ENCODE measurements around the gene HSPB3.
"Not testable (repeated sequence)": the region's sequence is repeated elsewhere in the genome, so short reads cannot be mapped to it uniquely, and the experiment has no call there.

Gene HSPB3

DNA sequence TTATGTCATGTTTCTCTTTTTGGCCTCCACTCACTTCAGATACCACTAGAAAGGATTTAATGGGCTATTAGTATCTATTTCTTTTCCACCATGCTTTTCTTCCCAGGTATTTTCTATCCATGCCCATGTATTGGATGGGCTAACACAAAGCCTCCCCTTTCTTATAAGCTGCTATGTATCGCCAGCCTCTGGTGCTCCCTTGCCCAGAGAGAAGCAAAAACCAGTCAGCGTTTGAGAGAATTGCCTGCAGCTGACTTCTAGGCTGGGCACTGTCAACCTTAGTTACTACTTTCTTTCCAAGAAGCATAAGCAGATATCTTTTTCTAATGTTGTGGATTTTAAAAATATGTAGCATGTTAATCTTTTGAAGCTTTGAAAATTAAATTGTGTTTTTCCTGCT, 30.2 kb upstream of the HSPB3 start:
- Histone ChIP-seq H3K9me3 (ENCODE audit: insufficient read depth, low read depth, low read length) (no peaks in the 10 kb centered on the region), H2BK120ac (ENCODE audit: insufficient read depth, low read length, poor library complexity) (no peak overlapping the region), H2AFZ (ENCODE audit: insufficient read depth, low read length, poor library complexity) (no peak overlapping the region), H3K36me3 (ENCODE audit: control insufficient read depth in 1 of 2, insufficient read depth in 2 of 2, low read length in 2 of 2) (no peaks in the 10 kb centered on the region), H3K79me1 (ENCODE audit: low read length) (no peaks in the 10 kb centered on the region), H3K27ac (ENCODE audit: low read depth, low read length) (no peak overlapping the region), H2BK5ac (ENCODE audit: low read depth, low read length, poor library complexity) (no peak overlapping the region), H3K14ac (ENCODE audit: low read length) (no peak overlapping the region), H3K18ac (ENCODE audit: low read length) (no peak overlapping the region), H3K4ac (ENCODE audit: low read depth, low read length) (no peak overlapping the region), H3K23ac (ENCODE audit: low read length) (no peak overlapping the region), H4K91ac (ENCODE audit: low read depth, low read length) (no peak overlapping the region), H3K4me2 (ENCODE audit: low read length) (no peak overlapping the region), H3K27me3 (ENCODE audit: insufficient read depth, low read length) (no peaks in the 10 kb centered on the region), H2AK5ac (ENCODE audit: low read length) (no peak overlapping the region), H2BK12ac (ENCODE audit: low read length) (no peak overlapping the region), H3K4me3 (ENCODE audit: low read depth, low read length) (no peak overlapping the region), H3K9ac (ENCODE audit: low read length) (no peak overlapping the region), H4K12ac (ENCODE audit: low read depth, low read length) (no peak overlapping the region), H3K4me1 (ENCODE audit: control insufficient read depth in 1 of 2, insufficient read depth in 2 of 2, low read length in 2 of 2) (no peaks in the 10 kb centered on the region), H3K79me2 (ENCODE audit: control insufficient read depth, insufficient read depth, low read length, poor library complexity) (no peaks in the 10 kb centered on the region), H4K8ac (ENCODE audit: low read depth, low read length) (no peak overlapping the region)
- no CpG with 5 or more reads among the region's 2 CpGs for WGBS (ENCODE audit: extremely low coverage, insufficient coverage, insufficient read length)
- DNase-seq = no peak

DNA sequence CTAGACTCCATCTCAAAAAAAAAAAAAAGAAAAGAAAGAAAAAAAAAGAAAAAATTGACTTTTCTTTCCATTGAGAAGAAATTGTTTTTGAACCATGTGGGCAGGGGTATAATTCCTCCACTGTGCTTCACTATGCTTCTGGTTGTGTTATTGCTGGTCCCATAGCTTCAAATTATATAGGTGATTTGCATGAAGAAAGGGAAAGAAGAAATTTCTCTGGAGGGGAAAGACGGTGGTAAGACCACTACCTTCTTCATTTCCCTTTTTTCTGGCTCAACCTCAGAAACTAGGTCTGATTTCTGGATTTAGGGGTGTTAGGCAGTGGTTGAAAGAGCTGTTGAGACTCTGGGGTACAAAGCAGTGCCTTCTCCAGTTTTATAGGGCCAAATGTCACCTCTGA, 29.3 kb upstream of the HSPB3 start:
- no peak overlapping the region for H2BK12ac ChIP-seq (ENCODE audit: low read length)
- no peaks in the 10 kb centered on the region for H3K79me2 ChIP-seq (ENCODE audit: control insufficient read depth, insufficient read depth, low read length, poor library complexity)
- no peak overlapping the region for H3K4me2 ChIP-seq (ENCODE audit: low read length)
- no peak overlapping the region for H4K8ac ChIP-seq (ENCODE audit: low read depth, low read length)
- no CpG with 5 or more reads among the region's 1 CpG for WGBS (ENCODE audit: extremely low coverage, insufficient coverage, insufficient read length)
- H3K36me3 ChIP-seq (ENCODE audit: control insufficient read depth in 1 of 2, insufficient read depth in 2 of 2, low read length in 2 of 2) = no peaks in the 10 kb centered on the region
- H3K18ac ChIP-seq (ENCODE audit: low read length) = no peak overlapping the region
- H2BK5ac ChIP-seq (ENCODE audit: low read depth, low read length, poor library complexity) = no peak overlapping the region
- no peak overlapping the region for H4K12ac ChIP-seq (ENCODE audit: low read depth, low read length)
- H4K91ac ChIP-seq (ENCODE audit: low read depth, low read length) = no peak overlapping the region
- H3K27ac ChIP-seq (ENCODE audit: low read depth, low read length) = no peak overlapping the region
- H3K14ac ChIP-seq (ENCODE audit: low read length) = no peak overlapping the region
- H3K23ac ChIP-seq (ENCODE audit: low read length) = no peak overlapping the region
- H2BK120ac ChIP-seq (ENCODE audit: insufficient read depth, low read length, poor library complexity) = no peak overlapping the region
- no peak for DNase-seq
- no peak overlapping the region for H3K4ac ChIP-seq (ENCODE audit: low read depth, low read length)
- no peaks in the 10 kb centered on the region for H3K79me1 ChIP-seq (ENCODE audit: low read length)
- no peak overlapping the region for H3K4me3 ChIP-seq (ENCODE audit: low read depth, low read length)
- no peaks in the 10 kb centered on the region for H3K9me3 ChIP-seq (ENCODE audit: insufficient read depth, low read depth, low read length)
- no peaks in the 10 kb centered on the region for H3K27me3 ChIP-seq (ENCODE audit: insufficient read depth, low read length)
- H3K9ac ChIP-seq (ENCODE audit: low read length) = no peak overlapping the region
- no peak overlapping the region for H2AK5ac ChIP-seq (ENCODE audit: low read length)
- H3K4me1 ChIP-seq (ENCODE audit: control insufficient read depth in 1 of 2, insufficient read depth in 2 of 2, low read length in 2 of 2) = no peaks in the 10 kb centered on the region
- H2AFZ ChIP-seq (ENCODE audit: insufficient read depth, low read length, poor library complexity) = no peak overlapping the region

DNA sequence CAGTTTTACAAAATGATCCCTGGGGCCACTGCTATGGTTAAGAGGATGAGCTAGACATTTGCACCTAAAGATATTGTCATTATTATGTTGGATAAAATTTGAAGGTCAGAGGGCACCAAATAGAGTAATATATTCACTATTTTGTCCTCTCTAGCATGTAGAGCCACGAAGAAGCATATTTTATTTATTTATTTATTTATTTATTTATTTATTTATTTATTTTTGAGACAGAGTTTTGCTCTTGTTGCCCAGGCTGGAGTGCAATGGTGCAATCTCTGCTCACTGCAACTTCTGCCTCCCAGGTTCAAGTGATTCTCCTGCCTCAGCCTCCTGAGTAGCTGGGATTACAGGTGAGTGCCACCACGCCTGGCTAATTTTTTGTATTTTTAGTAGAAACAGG, 20.8 kb upstream of the HSPB3 start:
- H2BK120ac ChIP-seq (ENCODE audit: insufficient read depth, low read length, poor library complexity); H4K8ac ChIP-seq (ENCODE audit: low read depth, low read length); H3K79me1 ChIP-seq (ENCODE audit: low read length); H3K4me3 ChIP-seq (ENCODE audit: low read depth, low read length); H2BK5ac ChIP-seq (ENCODE audit: low read depth, low read length, poor library complexity); DNase-seq; H3K18ac ChIP-seq (ENCODE audit: low read length); H3K9me3 ChIP-seq (ENCODE audit: insufficient read depth, low read depth, low read length); H3K79me2 ChIP-seq (ENCODE audit: control insufficient read depth, insufficient read depth, low read length, poor library complexity); H2AK5ac ChIP-seq (ENCODE audit: low read length); H2BK12ac ChIP-seq (ENCODE audit: low read length); H3K4me1 ChIP-seq (ENCODE audit: control insufficient read depth in 1 of 2, insufficient read depth in 2 of 2, low read length in 2 of 2); H3K4ac ChIP-seq (ENCODE audit: low read depth, low read length); H2AFZ ChIP-seq (ENCODE audit: insufficient read depth, low read length, poor library complexity); H3K4me2 ChIP-seq (ENCODE audit: low read length); H4K91ac ChIP-seq (ENCODE audit: low read depth, low read length); H3K9ac ChIP-seq (ENCODE audit: low read length); H3K27me3 ChIP-seq (ENCODE audit: insufficient read depth, low read length); H4K12ac ChIP-seq (ENCODE audit: low read depth, low read length); H3K23ac ChIP-seq (ENCODE audit: low read length); H3K36me3 ChIP-seq (ENCODE audit: control insufficient read depth in 1 of 2, insufficient read depth in 2 of 2, low read length in 2 of 2); H3K27ac ChIP-seq (ENCODE audit: low read depth, low read length); H3K14ac ChIP-seq (ENCODE audit: low read length): not testable (repeated sequence)
- WGBS (ENCODE audit: extremely low coverage, insufficient coverage, insufficient read length) = no CpG with 5 or more reads among the region's 2 CpGs

DNA sequence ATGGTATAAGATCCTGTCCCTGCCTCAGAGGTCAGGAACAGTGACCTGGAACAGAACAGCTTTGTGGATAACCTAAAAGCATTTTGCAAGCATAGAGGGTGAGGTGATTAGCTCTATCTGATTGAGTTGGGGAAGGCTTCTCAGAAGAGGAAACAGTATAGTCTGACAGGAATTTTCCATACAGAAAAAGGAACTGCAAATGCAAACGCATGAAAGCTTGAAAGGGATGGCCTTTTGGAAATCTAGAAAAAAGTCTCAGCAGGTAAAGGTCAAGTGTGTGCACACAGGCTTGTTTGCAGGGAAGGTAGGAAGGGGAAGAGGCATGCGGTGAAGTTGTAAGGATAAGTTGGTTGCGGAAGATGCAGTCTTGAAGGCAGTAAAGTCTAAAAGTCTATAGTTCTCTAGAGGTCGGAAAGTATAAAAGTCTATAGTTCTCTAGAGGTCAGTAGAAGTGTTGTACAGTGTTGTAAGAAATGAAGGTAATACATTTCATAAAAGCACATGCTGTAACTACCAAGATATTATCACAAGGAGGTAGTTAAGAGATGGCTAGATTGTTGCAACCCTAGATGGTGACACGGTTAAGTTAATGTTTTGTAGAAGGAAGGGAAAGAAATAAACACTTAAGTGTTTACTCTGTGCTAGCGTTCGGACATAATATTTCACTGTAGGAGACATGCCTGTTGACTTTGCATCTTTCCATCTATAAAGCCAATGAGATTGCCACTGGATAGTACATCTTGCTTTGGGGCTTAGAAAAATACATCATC, 16.7 kb upstream of the HSPB3 start:
- no peak overlapping the region for H3K4me2 ChIP-seq (ENCODE audit: low read length)
- H3K23ac ChIP-seq (ENCODE audit: low read length) = no peak overlapping the region
- H3K4ac ChIP-seq (ENCODE audit: low read depth, low read length) = no peak overlapping the region

More for the DNA sequence above, 16.7 kb upstream of the HSPB3 start:
- H2AK5ac ChIP-seq (ENCODE audit: low read length) = no peak overlapping the region
- 100% methylated on average over 2 of the region's 7 CpGs for WGBS (ENCODE audit: extremely low coverage, insufficient coverage, insufficient read length)
- H3K14ac ChIP-seq (ENCODE audit: low read length) = no peak overlapping the region
- peaks cover 5 to 8% of the 10 kb centered on the region in 2 experiments for H3K4me1 ChIP-seq (ENCODE audit: control insufficient read depth in 1 of 2, insufficient read depth in 2 of 2, low read length in 2 of 2)
- H3K79me1 ChIP-seq (ENCODE audit: low read length) = peaks cover 4% of the 10 kb centered on the region
- no peak overlapping the region for H3K27ac ChIP-seq (ENCODE audit: low read depth, low read length)
- H3K9ac ChIP-seq (ENCODE audit: low read length) = no peak overlapping the region
- no peaks in the 10 kb centered on the region for H3K27me3 ChIP-seq (ENCODE audit: insufficient read depth, low read length)
- H3K18ac ChIP-seq (ENCODE audit: low read length) = no peak overlapping the region
- no peak overlapping the region for H3K4me3 ChIP-seq (ENCODE audit: low read depth, low read length)
- no peak overlapping the region for H4K12ac ChIP-seq (ENCODE audit: low read depth, low read length)
- no peaks in the 10 kb centered on the region for H3K9me3 ChIP-seq (ENCODE audit: insufficient read depth, low read depth, low read length)
- no peak overlapping the region for H2BK12ac ChIP-seq (ENCODE audit: low read length)
- no peak overlapping the region for H2BK120ac ChIP-seq (ENCODE audit: insufficient read depth, low read length, poor library complexity)
- no peaks in the 10 kb centered on the region for H3K36me3 ChIP-seq (ENCODE audit: control insufficient read depth in 1 of 2, insufficient read depth in 2 of 2, low read length in 2 of 2)
- H2BK5ac ChIP-seq (ENCODE audit: low read depth, low read length, poor library complexity) = no peak overlapping the region
- no peak overlapping the region for H4K8ac ChIP-seq (ENCODE audit: low read depth, low read length)
- H3K79me2 ChIP-seq (ENCODE audit: control insufficient read depth, insufficient read depth, low read length, poor library complexity) = no peaks in the 10 kb centered on the region
- H4K91ac ChIP-seq (ENCODE audit: low read depth, low read length) = no peak overlapping the region
- no peak overlapping the region for H2AFZ ChIP-seq (ENCODE audit: insufficient read depth, low read length, poor library complexity)
- peak in 1 of 2 donors; percentile 62 for DNase-seq

Data from trophoblast cell (in vitro differentiated cells and primary cell).